PFSK-1 (cell line): ENCODE measurements around the gene CABP7.

Experiments
- FOXP2 ChIP-seq: optimal IDR thresholded peaks from 2 replicates; pipeline ENCODE3; 2011; ENCODE audit warnings: borderline replicate concordance, control low read depth, inconsistent platforms; ENCODE audit not compliant: insufficient read depth; ENCODE audit errors: extremely low read length, extremely low read depth
- POLR2AphosphoS5 ChIP-seq: IDR thresholded peaks from 2 replicates; pipeline ENCODE4 v1.6.1; 2012; ENCODE audit warnings: low read depth, mild to moderate bottlenecking, control low read depth, low read length, moderate library complexity
- REST ChIP-seq, 2 experiments: IDR thresholded peaks; 2 replicates each; pipeline versions ENCODE4 v1.6.1 to v1.8.0; 2011 to 2012; ENCODE audit warnings: low read depth in 2 of 2, low read length in 2 of 2, control low read depth in 1 of 2, inconsistent platforms in 1 of 2, mild to moderate bottlenecking in 1 of 2, moderate library complexity in 1 of 2; ENCODE audit not compliant: insufficient read depth in 1 of 2
- SIN3A ChIP-seq: IDR thresholded peaks from 2 replicates; pipeline ENCODE4 v1.6.1; 2012; ENCODE audit warnings: mild to moderate bottlenecking, low read length, moderate library complexity, borderline replicate concordance; ENCODE audit not compliant: insufficient read depth
- TAF1 ChIP-seq: IDR thresholded peaks from 2 replicates; pipeline ENCODE4 v1.6.1; 2012; ENCODE audit warnings: low read length, control low read depth, borderline replicate concordance; ENCODE audit not compliant: insufficient read depth

CABP7 gene

GRCh38 chr22:29716814-29717545, 2.8 kb upstream of the CABP7 start:
- TF ChIP-seq FOXP2 = no peak
- no peak for TF ChIP-seq POLR2AphosphoS5
- TF ChIP-seq TAF1 = no peak
- TF ChIP-seq REST (IDR thresholded peaks at IDR 0.05; ENCODE audit: insufficient read depth in 1 of 2, low read depth in 2 of 2, low read length in 2 of 2) = peak; percentile 97 to 98
- TF ChIP-seq SIN3A = peak; percentile 58; the same call in 1 of the 2 replicates

GRCh38 chr22:29717789-29718188, 2.0 kb upstream of the CABP7 start:
- TF ChIP-seq FOXP2 = no peak
- TF ChIP-seq POLR2AphosphoS5 = no peak
- no peak for TF ChIP-seq TAF1
- no peak for TF ChIP-seq REST (IDR thresholded peaks at IDR 0.05; ENCODE audit: insufficient read depth in 1 of 2, low read depth in 2 of 2, low read length in 2 of 2)
- no peak for TF ChIP-seq SIN3A

GRCh38 chr22:29718949-29719898, 579 bp upstream of the CABP7 start:
- TF ChIP-seq TAF1 = no peak
- TF ChIP-seq POLR2AphosphoS5 = no peak
- TF ChIP-seq FOXP2 = no peak
- peak in 1 of 2 experiments; percentile 26; a peak in 1 of 4 replicates for TF ChIP-seq REST (IDR thresholded peaks at IDR 0.05; ENCODE audit: insufficient read depth in 1 of 2, low read depth in 2 of 2, low read length in 2 of 2)

GRCh38 chr22:29720811-29721323, 1.1 kb downstream of the CABP7 start:
- TF ChIP-seq REST (IDR thresholded peaks at IDR 0.05; ENCODE audit: insufficient read depth in 1 of 2, low read depth in 2 of 2, low read length in 2 of 2) (no peak), POLR2AphosphoS5 (no peak), FOXP2 (no peak), SIN3A (no peak), TAF1 (no peak)
